Stimulated activated CD8-positive, alpha-beta memory T cell treated with anti-CD3 and anti-CD28 coated beads, Interleukin-2, amount 100 ng/mL, for 48 hours (primary cell): Measurements from ENCODE around the gene PDCL3.

Experiments
- DNase-seq, 2 donors: peaks; one replicate each; pipeline ENCODE4 v3.0.0-alpha.2; 2020; ENCODE audit warnings: low read depth in 2 of 2

PDCL3 gene

GRCh38 chr2:100562613-100563406, at the start of gene PDCL3:
PDCL3 (plus strand) TSS chr2:100562993; CDS start chr2:100563068, 75 bp downstream.
- DNase-seq, result peak; percentile 89 to 90

- DNase-seq, result no peak
Measured at GRCh38 chr2:100513650-100514049, 49.1 kb upstream of the PDCL3 start.

GRCh38 chr2:100517556-100517955, 45.2 kb upstream of the PDCL3 start:
- DNase-seq, result no peak

GRCh38 chr2:100518801-100519200, 44.0 kb upstream of the PDCL3 start:
- DNase-seq, result no peak

- DNase-seq, result no peak
Measured at GRCh38 chr2:100520224-100520623, 42.6 kb upstream of the PDCL3 start.

GRCh38 chr2:100522430-100522829, 40.4 kb upstream of the PDCL3 start:
- no peak for DNase-seq

- no peak for DNase-seq
Measured at GRCh38 chr2:100524331-100524730, 38.5 kb upstream of the PDCL3 start.

GRCh38 chr2:100526868-100527267, 35.9 kb upstream of the PDCL3 start:
- DNase-seq, result no peak

- no peak for DNase-seq
Measured at GRCh38 chr2:100527440-100528015, 35.3 kb upstream of the PDCL3 start.

GRCh38 chr2:100529176-100529575, 33.6 kb upstream of the PDCL3 start:
- no peak for DNase-seq

GRCh38 chr2:100529900-100530299, 32.9 kb upstream of the PDCL3 start:
- DNase-seq, result no peak

GRCh38 chr2:100535855-100536254, 26.9 kb upstream of the PDCL3 start:
- DNase-seq, result no peak

GRCh38 chr2:100537918-100538317, 24.9 kb upstream of the PDCL3 start:
- DNase-seq, result no peak

- DNase-seq, result no peak
Measured at GRCh38 chr2:100539221-100539620, 23.6 kb upstream of the PDCL3 start.

- no peak for DNase-seq
Measured at GRCh38 chr2:100541404-100541803, 21.4 kb upstream of the PDCL3 start.

- DNase-seq, result no peak
Measured at GRCh38 chr2:100542418-100542817, 20.4 kb upstream of the PDCL3 start.

- DNase-seq, result no peak
Measured at GRCh38 chr2:100544911-100545596, 17.7 kb upstream of the PDCL3 start.

GRCh38 chr2:100546469-100546868, 16.3 kb upstream of the PDCL3 start:
- DNase-seq, result no peak

- DNase-seq, result no peak
Measured at GRCh38 chr2:100548771-100549170, 14.0 kb upstream of the PDCL3 start.

GRCh38 chr2:100551303-100551702, 11.5 kb upstream of the PDCL3 start:
- DNase-seq, result no peak

- DNase-seq, result peak; percentile 12 to 21
Measured at GRCh38 chr2:100554798-100555407, 7.9 kb upstream of the PDCL3 start.

GRCh38 chr2:100556746-100557145, 6.0 kb upstream of the PDCL3 start:
- DNase-seq, result no peak
